Esophagus squamous epithelium (tissue), 5 donors: ENCODE data around the gene SYNPR. TPM values are rescaled to one million over a fixed set of nuclear protein-coding genes. Genes with fewer than 3 reads are reported as not detected.

Source experiments
- DNase-seq: peaks from one replicate; lab custom pipeline; 2025; lab: John Stamatoyannopoulos, UW
- H3K27ac ChIP-seq, 4 donors: fragments of 200-600 bp; sonication (generic); one replicate each; pipeline ENCODE4 v1.5.1; 2016 to 2019; ENCODE audit warnings: mild to moderate bottlenecking in 1 of 4
- H3K27me3 ChIP-seq, 4 donors: fragments of 200-600 bp; sonication (generic); 1 replicate in 3 of 4; 2 replicates in 1 of 4; pipeline versions ENCODE4 v1.5.1 to v1.6.0; 2017 to 2021; ENCODE audit warnings: antibody characterized with exemption in 1 of 4
- H3K36me3 ChIP-seq, 3 donors: fragments of 200-600 bp; sonication (generic); one replicate each; pipeline ENCODE4 v1.5.1; 2016 to 2019
- H3K4me1 ChIP-seq, 3 donors: fragments of 200-600 bp; sonication (generic); one replicate each; pipeline ENCODE4 v1.5.1; 2017 to 2019
- H3K4me3 ChIP-seq, 4 donors: fragments of 200-600 bp; sonication (generic); 1 replicate in 3 of 4; 2 replicates in 1 of 4; pipeline ENCODE4 v1.5.1; 2016 to 2019; ENCODE audit warnings: mild to moderate bottlenecking in 2 of 4, moderate library complexity in 1 of 4
- H3K9me3 ChIP-seq, 3 donors: fragments of 200-600 bp; sonication (generic); one replicate each; pipeline ENCODE4 v1.5.1; 2016 to 2019
- POLR2A ChIP-seq, 4 donors: fragments of 450-650 bp; IDR thresholded peaks; one replicate each; pipeline ENCODE4 v1.6.1; 2017; ENCODE audit warnings: antibody characterized with exemption in 4 of 4, mild to moderate bottlenecking in 4 of 4, moderate library complexity in 3 of 4
- WGBS, 2 donors: methylation state at CpG; one replicate each; pipeline ENCODE4 v1.1.5; 2018; 5-methylcytosine and 5-hydroxymethylcytosine counted together
- intact Hi-C: fragments of 100-400 bp; cut with DNase I; formaldehyde crosslinking; loops from one replicate; pipeline ENCODE4 v1.15.0; 2022
- total RNA-seq, 4 donors: library from RNA; depleted of rRNA; stranded (reverse); fragments of >200 nt; gene quantifications; one replicate each; pipeline ENCODE4 v1.1.0, GENCODE V29; 2016
- TF ChIP-seq, protein P1 (sequence below), 6 experiments: fragments of 450-650 bp in 4 of 6; fragments of 200-600 bp in 2 of 6; sonication (generic) in 2 of 6; IDR thresholded peaks; one replicate each; pipeline ENCODE4 v1.5.1; 2016 to 2019; ENCODE audit warnings: antibody characterized with exemption in 6 of 6, mild to moderate bottlenecking in 4 of 6, moderate library complexity in 4 of 6
- donor health status: DM: yes; HTN: yes; CAD: no.

The SYNPR gene
- total RNA-seq, 4 donors from 2014 or later: not detected

GRCh38 chr3:63519426-63519825, 241.3 kb downstream of the SYNPR start:
- no peaks in the 10 kb centered on the region for H3K9me3 ChIP-seq
- 59 to 69% methylated on average over 3 of the region's 3 CpGs for WGBS, 2 donors
- H3K27ac ChIP-seq: no peak overlapping the region
- TF ChIP-seq, protein P1, sequence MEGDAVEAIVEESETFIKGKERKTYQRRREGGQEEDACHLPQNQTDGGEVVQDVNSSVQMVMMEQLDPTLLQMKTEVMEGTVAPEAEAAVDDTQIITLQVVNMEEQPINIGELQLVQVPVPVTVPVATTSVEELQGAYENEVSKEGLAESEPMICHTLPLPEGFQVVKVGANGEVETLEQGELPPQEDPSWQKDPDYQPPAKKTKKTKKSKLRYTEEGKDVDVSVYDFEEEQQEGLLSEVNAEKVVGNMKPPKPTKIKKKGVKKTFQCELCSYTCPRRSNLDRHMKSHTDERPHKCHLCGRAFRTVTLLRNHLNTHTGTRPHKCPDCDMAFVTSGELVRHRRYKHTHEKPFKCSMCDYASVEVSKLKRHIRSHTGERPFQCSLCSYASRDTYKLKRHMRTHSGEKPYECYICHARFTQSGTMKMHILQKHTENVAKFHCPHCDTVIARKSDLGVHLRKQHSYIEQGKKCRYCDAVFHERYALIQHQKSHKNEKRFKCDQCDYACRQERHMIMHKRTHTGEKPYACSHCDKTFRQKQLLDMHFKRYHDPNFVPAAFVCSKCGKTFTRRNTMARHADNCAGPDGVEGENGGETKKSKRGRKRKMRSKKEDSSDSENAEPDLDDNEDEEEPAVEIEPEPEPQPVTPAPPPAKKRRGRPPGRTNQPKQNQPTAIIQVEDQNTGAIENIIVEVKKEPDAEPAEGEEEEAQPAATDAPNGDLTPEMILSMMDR (IDR thresholded peaks at IDR 0.05): no peak
- TF ChIP-seq POLR2A (IDR thresholded peaks at IDR 0.05): no peak
- no peak for DNase-seq
- no peak overlapping the region for H3K4me3 ChIP-seq
- H3K27me3 ChIP-seq: no peaks in the 10 kb centered on the region
- intact Hi-C loops: no loop called here
- no peaks in the 10 kb centered on the region for H3K36me3 ChIP-seq
- H3K4me1 ChIP-seq: no peaks in the 10 kb centered on the region

DNA sequence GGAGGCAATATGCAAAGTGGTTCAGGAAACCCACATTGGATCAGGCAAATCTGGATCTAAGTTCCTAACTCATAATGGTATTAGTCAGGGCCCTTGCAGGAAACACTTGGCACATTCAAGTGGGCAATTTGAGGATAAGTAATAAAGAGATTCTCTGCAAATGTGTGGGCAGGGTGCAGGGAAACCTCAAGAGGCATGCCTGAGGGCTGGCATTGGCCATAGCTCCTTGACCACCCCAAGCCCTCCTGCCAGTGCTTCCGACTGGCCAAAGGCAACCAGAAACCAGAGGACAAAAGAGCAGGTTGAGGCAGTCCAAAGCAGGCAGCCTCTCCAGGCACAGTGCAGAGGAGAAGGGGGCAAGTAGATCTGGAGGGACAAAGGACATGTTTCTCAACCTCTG, 243.5 kb downstream of the SYNPR start:
- intact Hi-C loops: no loop called here
- H3K27me3 ChIP-seq: no peaks in the 10 kb centered on the region
- no peaks in the 10 kb centered on the region for H3K4me1 ChIP-seq
- no peaks in the 10 kb centered on the region for H3K9me3 ChIP-seq
- TF ChIP-seq POLR2A (IDR thresholded peaks at IDR 0.05): no peak
- TF ChIP-seq, protein P1 (IDR thresholded peaks at IDR 0.05): no peak
- H3K27ac ChIP-seq: no peak overlapping the region
- H3K36me3 ChIP-seq: no peaks in the 10 kb centered on the region
- H3K4me3 ChIP-seq: no peak overlapping the region
- 83% methylated on average over 1 of the region's 1 CpG; no CpG with 5 or more reads in 1 of the 2 donors for WGBS, 2 donors
- DNase-seq: no peak

- Histone ChIP-seq H3K36me3 (no peaks in the 10 kb centered on the region), H3K9me3 (no peaks in the 10 kb centered on the region), H3K4me1 (no peaks in the 10 kb centered on the region), H3K27me3 (no peaks in the 10 kb centered on the region), H3K4me3 (no peak overlapping the region), H3K27ac (no peak overlapping the region)
- no peak for DNase-seq
- intact Hi-C loops: no loop called here
- 58 to 65% methylated on average over 5 of the region's 5 CpGs for WGBS, 2 donors
- TF ChIP-seq, protein P1 (IDR thresholded peaks at IDR 0.05): no peak
- no peak for TF ChIP-seq POLR2A (IDR thresholded peaks at IDR 0.05)
Observed at GRCh38 chr3:63523100-63523499, 245.0 kb downstream of the SYNPR start.

DNA sequence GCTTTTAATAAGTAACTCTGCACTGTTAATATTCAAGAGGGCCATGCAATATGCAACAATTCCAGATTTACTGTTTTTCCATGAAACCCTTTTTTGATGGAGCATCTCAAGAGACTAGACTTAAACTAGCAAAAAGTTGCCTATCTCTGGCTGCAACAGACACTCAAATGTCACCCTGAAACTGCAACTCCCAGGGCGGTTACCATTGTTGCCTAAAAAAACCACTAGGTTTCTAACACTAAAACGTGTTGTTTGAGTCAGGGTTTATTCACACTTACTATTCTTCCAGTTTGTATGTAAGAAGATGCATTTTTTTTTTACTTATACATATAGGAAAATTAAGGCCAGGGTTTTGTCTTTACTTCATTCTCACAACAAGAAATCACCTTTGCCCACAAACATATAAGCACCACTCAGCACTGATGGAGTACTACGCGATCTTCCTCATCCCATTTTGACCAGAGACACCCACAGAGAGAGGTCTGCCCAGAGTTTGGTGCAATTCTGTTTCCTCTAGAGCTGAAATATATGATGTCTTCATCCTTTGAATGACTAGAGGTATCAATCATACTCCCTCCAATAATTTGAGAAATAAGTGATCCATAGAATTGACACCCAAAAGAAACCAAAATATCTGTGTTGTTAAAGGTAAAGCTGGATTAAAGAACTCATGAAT, 250.4 kb downstream of the SYNPR start:
- Histone ChIP-seq H3K4me1 (no peaks in the 10 kb centered on the region), H3K9me3 (no peaks in the 10 kb centered on the region), H3K4me3 (no peak overlapping the region), H3K27me3 (no peaks in the 10 kb centered on the region), H3K36me3 (no peaks in the 10 kb centered on the region), H3K27ac (no peak overlapping the region)
- 73% methylated on average over 4 of the region's 4 CpGs for WGBS, 2 donors
- intact Hi-C loops: no loop called here
- DNase-seq: no peak
- TF ChIP-seq POLR2A (IDR thresholded peaks at IDR 0.05): no peak
- TF ChIP-seq, protein P1 (IDR thresholded peaks at IDR 0.05): no peak

DNA sequence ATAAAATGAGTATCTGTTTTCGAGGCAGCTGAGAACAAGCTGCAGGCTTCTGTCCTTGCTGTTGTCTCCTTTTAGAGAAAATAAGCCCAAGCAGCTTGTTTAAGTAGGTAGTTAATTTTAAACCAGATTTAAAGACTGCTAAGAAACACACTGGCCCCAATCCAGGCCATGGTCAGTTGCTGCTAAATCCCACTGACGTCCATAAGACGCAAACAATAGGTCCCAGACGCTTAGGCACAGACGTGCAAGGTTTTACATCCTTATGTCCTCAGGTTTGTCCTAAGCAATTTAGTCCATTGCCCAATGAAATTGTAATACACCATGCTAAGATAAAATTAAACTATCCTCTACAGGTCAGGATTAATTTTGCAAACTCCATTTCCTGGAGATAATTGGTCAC, 254.4 kb downstream of the SYNPR start:
- no peak overlapping the region for H3K27ac ChIP-seq
- no peaks in the 10 kb centered on the region for H3K4me1 ChIP-seq
- H3K4me3 ChIP-seq: no peak overlapping the region
- 74 to 79% methylated on average over 5 of the region's 5 CpGs for whole genome bisulfite sequencing, 2 donors
- no peak for DNase-seq
- intact Hi-C loops: no loop called here
- H3K27me3 ChIP-seq: no peaks in the 10 kb centered on the region
- H3K36me3 ChIP-seq: no peaks in the 10 kb centered on the region
- no peaks in the 10 kb centered on the region for H3K9me3 ChIP-seq
- TF ChIP-seq, protein P1 (IDR thresholded peaks at IDR 0.05): no peak
